Brain microvascular endothelial cell (primary cell): ENCODE results near the gene TRIM9.
A peak's percentile ranks its signal among the peaks of the same experiment; 100 is the strongest.

Source experiments
- DNase-seq: peaks from one replicate; pipeline ENCODE4 v3.0.0-alpha.2; 2020
- H3K27ac ChIP-seq: fragments of 250-450 bp; sonication (Bioruptor Pico); 2 replicates; pipeline ENCODE4 v1.5.1; 2020; ENCODE audit warnings: mild to moderate bottlenecking, moderate library complexity
- H3K27me3 ChIP-seq: fragments of 250-450 bp; sonication (Bioruptor Pico); replicated peaks from 2 replicates; pipeline ENCODE4 v1.5.1; 2020; ENCODE audit warnings: mild to moderate bottlenecking
- H3K36me3 ChIP-seq: fragments of 250-450 bp; sonication (Bioruptor Pico); replicated peaks from 2 replicates; pipeline ENCODE4 v1.5.1; 2020; ENCODE audit warnings: mild to moderate bottlenecking
- H3K4me3 ChIP-seq: 2 replicates; pipeline ENCODE4 v1.5.1; 2011; ENCODE audit warnings: low read depth, mild to moderate bottlenecking, control low read depth, low read length, moderate library complexity
- in situ Hi-C: cut with HindIII; loops from 2 replicates; pipeline ENCODE4 v1.10.0; 2017; ENCODE audit warnings: low sequenced_read_pairs, low pct_ligation_motif_present
- TF ChIP-seq, protein P1 (sequence below): IDR thresholded peaks from 2 replicates; pipeline ENCODE4 v1.5.1; 2011; ENCODE audit warnings: low read depth, mild to moderate bottlenecking, moderate library complexity, low read length, control low read depth, inconsistent platforms; ENCODE audit errors: missing control alignments

TRIM9 gene

GRCh38 chr14:51028851-51029754, 65.8 kb downstream of the TRIM9 start:
- in situ Hi-C loops: no loop called here

GRCh38 chr14:51028361-51028760, 66.5 kb downstream of the TRIM9 start:
- Histone ChIP-seq H3K4me3 (no peak overlapping the region), H3K27me3 (no peaks in the 10 kb centered on the region), H3K36me3 (no peaks in the 10 kb centered on the region), H3K27ac (peak overlapping the region; percentile 31)
- in situ Hi-C loops: no loop called here
- no peak for DNase-seq
- TF ChIP-seq, protein P1, sequence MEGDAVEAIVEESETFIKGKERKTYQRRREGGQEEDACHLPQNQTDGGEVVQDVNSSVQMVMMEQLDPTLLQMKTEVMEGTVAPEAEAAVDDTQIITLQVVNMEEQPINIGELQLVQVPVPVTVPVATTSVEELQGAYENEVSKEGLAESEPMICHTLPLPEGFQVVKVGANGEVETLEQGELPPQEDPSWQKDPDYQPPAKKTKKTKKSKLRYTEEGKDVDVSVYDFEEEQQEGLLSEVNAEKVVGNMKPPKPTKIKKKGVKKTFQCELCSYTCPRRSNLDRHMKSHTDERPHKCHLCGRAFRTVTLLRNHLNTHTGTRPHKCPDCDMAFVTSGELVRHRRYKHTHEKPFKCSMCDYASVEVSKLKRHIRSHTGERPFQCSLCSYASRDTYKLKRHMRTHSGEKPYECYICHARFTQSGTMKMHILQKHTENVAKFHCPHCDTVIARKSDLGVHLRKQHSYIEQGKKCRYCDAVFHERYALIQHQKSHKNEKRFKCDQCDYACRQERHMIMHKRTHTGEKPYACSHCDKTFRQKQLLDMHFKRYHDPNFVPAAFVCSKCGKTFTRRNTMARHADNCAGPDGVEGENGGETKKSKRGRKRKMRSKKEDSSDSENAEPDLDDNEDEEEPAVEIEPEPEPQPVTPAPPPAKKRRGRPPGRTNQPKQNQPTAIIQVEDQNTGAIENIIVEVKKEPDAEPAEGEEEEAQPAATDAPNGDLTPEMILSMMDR: no peak

More at GRCh38 chr14:51028851-51029754, 65.8 kb downstream of the TRIM9 start:
- H3K27ac ChIP-seq: peak overlapping the region; percentile 31
- no peaks in the 10 kb centered on the region for H3K36me3 ChIP-seq
- TF ChIP-seq, protein P1: no peak
- H3K4me3 ChIP-seq: no peak overlapping the region
- H3K27me3 ChIP-seq: no peaks in the 10 kb centered on the region
- peak; percentile 80 for DNase-seq

DNA sequence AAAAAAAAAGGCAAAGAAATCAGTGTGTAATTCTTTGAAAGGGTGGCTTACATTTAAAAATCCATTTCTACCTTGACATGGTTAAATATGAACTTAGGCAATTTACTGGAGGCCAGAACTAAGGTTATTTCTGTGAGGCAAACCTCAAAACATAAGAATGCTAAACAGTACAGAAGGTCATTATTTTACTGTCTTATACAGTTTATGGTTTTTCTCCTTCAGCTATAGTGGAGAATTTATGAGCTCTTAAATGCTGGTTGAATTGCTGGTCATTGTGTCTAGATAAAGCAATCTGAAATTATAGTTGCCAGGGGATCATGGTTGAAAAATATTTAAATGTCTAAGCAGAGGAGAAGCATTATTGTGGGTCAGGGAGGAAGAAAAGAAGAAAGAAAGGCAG, 70.5 kb downstream of the TRIM9 start:
- no peak overlapping the region for H3K4me3 ChIP-seq
- in situ Hi-C loops: no loop called here
- DNase-seq: no peak
- H3K27ac ChIP-seq: no peak overlapping the region
- TF ChIP-seq, protein P1: no peak
- H3K36me3 ChIP-seq: no peaks in the 10 kb centered on the region
- no peaks in the 10 kb centered on the region for H3K27me3 ChIP-seq

GRCh38 chr14:51023964-51024363, 70.9 kb downstream of the TRIM9 start:
- in situ Hi-C loops: no loop called here
- H3K4me3 ChIP-seq: no peak overlapping the region
- H3K27ac ChIP-seq: no peak overlapping the region
- TF ChIP-seq, protein P1: no peak
- H3K36me3 ChIP-seq: no peaks in the 10 kb centered on the region
- no peak for DNase-seq
- H3K27me3 ChIP-seq: no peaks in the 10 kb centered on the region

DNA sequence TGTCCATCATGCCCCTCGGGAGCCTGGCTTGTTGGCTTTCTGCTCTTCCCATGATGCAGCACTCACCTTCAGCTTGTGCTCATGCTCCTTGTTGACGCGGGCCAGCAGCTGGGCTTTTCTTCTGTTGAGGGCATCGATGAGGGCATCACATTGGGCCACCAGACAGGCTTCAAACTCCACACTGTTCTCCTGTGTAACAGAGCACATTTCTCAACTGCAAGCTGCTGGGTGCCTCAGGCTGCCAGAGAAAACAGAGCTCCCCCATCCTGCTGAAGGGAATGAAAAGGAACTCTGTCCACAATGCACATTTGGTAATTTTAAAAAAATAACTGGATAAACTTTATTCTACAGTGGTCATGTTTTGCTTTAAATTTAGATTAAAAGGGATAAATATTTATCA, 72.1 kb downstream of the TRIM9 start:
- TF ChIP-seq, protein P1: no peak
- Histone ChIP-seq H3K27me3 (no peaks in the 10 kb centered on the region), H3K27ac (no peak overlapping the region), H3K36me3 (no peaks in the 10 kb centered on the region), H3K4me3 (no peak overlapping the region)
- in situ Hi-C loops: no loop called here
- no peak for DNase-seq
